Ishikawa (cell line): Measurements from ENCODE around the gene RPS6KA2.

Experiments
- TAF1 ChIP-seq: IDR thresholded peaks from 2 replicates; pipeline ENCODE4 v1.6.1; 2012; ENCODE audit warnings: low read depth, mild to moderate bottlenecking
- YY1 ChIP-seq: IDR thresholded peaks from 2 replicates; pipeline ENCODE4 v1.6.1; 2012; ENCODE audit warnings: low read depth

DNA sequence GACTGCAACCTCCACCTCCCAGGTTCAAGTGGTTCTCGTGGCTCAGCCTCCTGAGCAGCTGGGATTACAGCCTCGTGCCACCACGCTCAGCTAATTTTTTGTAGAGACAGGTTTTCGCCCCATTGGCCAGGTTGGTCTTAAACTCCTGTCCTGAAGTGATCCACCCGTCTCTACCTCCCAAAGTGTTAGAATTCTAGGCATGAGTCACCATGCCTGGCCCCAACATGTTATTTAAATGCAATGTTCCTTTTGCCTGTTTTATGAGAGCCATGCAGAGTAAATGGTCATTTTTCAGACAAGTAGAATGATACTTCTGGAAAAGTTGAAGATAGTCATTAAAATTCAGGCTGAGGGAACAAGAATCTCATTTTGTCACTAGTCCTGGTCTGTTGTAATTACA, 43.8 kb upstream of the RPS6KA2 start:
- no peak for TF ChIP-seq TAF1
- TF ChIP-seq YY1, result no peak
